ENCODE data around the gene CCDC102A.

The CCDC102A gene

DNA sequence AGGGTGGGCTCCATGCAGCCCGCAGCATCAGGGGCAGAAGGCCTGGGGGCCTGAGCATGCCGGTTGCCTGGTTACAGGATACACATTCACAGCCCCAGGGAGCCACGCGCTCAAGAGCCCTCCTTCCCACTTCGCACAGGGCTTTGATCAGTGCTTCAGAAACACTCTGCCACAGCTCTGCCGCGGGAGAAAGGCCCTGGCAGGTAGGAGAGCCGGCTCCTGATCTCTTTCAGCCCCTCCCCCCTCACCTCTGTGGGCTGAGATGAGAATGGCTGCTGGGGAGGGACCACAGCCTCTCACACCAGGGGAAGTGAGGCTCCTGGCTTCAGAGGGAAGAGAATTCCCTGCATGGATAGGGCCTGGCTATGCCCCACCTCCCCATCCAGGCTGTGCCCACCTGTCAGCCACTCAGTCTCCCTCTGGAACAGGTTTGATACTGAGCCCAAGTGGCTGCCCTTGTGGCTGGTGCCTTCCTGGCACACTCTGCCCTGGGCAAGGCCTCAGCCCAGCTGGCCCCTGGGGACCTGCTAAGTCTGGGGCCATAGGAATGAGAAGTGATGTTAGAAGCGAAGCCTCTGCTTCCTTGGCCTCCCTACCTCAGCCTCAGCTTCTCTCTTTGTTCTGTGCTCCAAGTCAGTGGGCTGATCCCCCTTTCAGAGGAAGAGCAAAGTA is 58.7 kb downstream of the CCDC102A start:
- no peak for DNase-seq (ENCODE audit: low read depth)

DNA sequence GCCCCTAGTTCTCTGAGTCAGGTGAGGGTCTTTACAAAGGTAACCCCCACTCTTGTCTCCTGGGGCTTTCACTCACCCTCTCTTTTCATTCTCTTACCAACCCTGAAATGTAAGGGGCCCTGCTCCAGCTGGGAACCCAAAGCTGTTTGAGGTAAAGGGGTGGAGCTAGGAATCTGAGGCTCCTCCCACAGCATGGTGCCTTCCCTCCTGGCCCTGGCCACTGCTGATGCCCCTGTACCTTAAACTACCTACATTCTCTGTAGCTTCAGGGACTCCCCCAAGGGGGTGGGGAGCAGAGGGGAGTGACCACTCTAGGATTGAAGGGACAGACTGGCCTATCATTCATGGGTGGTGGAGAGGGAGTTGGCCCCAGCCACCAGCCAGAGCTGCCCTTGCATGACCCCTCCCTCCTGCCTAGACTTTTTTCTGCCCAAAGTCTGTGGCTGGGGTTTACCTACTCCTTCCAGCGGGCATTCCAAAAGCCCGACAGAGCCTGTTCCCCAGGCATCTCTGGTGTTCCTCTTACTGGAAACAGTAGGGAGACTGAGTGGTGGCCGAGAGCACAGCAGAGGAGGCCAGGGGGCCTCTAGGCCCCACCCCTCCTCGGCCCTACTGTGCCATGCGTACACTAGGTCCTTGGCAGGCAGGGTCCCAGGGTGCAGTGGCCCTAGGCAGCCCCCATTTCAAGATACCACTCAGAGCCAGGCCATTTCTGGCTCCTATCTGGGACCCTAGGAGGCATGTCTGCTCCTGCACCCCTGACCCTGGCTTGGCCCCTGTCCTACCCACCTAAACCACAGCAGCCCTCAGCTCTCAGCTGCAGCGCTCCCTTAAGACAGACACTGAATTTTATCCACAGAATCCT is 59.6 kb downstream of the CCDC102A start:
- DNase-seq (ENCODE audit: low read depth): no peak

DNA sequence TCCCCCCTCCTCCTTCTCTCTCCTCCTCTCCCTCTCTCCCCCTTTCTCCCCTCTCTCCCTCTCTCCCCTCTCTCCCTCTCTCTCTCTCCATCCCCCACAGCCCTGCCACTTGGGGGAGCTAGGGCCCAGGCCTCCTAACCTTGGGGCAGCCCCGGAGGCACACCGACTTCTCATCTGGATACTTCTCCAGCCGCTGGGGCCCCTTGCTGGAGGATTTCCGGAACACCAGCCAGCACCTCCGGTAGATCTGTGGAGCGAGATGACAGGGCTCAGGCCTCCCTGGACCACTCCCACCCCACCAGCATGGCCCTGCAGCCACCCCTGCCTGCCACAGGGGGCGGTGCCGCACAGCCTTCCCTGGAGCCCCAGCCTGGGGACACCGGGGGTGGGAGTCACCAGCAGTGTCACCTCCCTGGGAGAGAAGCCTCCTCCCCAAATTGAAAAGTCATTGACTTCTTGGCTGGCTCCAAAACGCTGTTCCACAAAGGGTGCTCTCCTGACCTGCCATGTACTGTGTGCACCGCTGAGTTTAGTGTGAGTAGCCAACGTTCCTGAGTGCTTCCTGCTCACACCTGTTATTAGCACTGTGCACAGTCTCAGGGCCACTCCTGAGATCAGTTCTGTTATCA is 60.5 kb downstream of the CCDC102A start:
- DNase-seq (ENCODE audit: low read depth): peak; percentile 45

DNA sequence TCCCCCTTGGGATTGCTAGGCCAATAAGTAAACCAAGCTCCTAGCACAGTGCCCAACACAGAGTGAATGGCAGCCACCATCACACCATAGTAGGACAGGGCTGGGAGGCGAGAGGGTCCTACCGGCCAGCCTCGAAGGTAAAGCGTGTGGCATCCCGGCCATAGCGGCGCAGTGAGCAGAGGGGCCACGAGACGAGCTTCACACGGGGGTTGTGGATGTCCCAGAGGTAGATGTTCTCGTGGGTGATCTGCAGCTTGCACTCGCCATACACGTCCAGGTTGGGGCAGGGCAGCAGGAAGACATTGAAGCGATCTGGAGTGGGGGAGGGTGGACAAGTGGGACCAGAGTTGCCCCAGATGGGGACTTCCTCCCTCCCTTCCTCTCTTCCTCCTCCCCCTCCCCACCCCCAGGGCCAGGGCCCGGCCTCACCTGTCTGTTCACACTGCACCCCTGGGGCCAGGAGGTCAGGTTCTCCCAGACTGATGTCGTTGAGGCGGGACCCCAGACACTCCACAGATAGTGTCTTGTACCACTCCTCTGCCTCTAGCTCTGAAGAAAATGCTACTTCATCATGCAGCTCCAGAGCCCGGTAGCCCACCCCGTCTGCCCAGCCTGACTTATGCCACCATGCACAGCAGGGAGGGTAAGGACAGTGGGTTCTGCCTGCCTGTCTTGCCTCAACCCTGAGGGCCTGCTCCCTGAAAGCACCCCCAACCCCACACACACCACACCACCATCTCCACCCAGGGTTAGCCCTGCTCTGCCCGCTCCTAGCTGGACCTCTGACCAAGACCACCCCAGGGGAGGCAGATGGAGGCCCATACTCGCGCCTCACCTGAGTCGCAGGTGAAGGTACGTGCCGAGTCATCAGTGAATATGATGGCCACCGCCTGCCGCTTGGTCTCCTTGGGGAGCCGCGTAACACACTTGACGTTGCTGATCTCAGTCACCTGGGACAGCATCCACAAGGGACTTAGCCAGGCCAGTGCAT is 61.4 kb downstream of the CCDC102A start:
- DNase-seq (ENCODE audit: low read depth): no peak

GRCh38 chr16:57473906-57474305 is 62.5 kb downstream of the CCDC102A start:
- DNase-seq (ENCODE audit: low read depth): no peak

- no peak for DNase-seq (ENCODE audit: low read depth)
These were observed 63.1 kb downstream of the CCDC102A start for GRCh38 chr16:57473176-57473840.

- DNase-seq (ENCODE audit: low read depth): no peak
These were observed 63.7 kb downstream of the CCDC102A start for GRCh38 chr16:57472665-57473060.

DNA sequence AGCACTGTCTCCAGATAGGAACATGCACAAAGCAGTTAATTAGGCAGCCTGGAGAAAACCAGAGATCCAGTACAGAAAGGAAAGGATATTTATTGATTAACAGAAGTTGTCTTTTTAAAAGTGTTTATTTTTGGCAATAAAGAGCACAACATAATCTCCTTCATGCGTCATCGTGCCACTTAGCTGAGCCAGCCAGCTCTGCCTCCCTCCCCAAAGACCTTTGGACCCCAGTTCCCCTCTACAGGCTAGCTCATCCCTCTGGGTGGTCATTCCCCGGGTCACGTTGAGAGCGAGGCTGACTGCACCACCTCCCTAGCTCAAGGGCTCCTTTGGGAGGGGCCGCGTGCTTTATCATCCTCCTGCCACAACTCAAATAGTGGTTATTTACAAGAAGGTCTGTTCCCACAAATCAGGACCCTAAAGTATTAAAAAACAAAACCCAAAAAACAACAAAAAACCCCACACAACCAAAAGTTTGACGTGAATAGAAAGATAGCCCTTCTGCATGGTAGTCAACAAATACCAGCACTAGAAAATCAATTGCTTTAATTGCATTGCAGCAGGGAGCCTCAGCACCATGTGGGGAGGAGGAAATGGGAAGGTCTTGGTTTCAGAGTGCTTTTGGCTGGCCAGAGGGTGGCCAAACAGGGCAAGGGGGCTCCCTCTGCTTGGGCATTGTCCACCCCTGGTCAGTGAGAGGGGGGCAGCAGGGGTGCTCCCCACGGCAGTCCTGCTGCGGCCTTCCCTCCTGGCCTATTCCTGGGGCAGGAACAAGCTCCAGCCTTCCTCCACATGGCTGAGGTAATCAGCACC is 64.3 kb downstream of the CCDC102A start:
- DNase-seq (ENCODE audit: low read depth): no peak

GRCh38 chr16:57471209-57471608 is 65.2 kb downstream of the CCDC102A start:
- no peak for DNase-seq (ENCODE audit: low read depth)

GRCh38 chr16:57470711-57471110 is 65.7 kb downstream of the CCDC102A start:
- no peak for DNase-seq (ENCODE audit: low read depth)

- DNase-seq (ENCODE audit: low read depth): no peak
These were observed 66.4 kb downstream of the CCDC102A start for GRCh38 chr16:57469917-57470470.

DNA sequence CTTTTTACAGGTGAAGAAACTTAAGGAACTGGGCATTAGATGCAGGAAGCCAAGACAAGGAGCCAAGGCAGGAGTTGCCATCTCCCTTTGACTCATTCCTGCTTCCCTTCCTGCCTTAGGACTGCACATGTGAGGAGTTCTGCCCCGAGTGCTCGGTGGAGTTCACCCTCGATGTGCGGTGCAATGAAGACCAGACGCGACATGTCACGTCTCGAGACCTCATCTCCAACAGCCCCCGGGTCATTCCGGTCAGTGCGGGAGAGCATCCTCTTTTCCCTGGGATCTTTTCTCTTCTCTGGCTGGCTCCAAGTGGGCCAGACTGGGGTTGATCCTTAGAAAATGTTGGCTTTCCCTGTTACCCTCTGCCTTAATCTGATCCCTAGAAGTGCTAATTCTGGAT is 67.3 kb downstream of the CCDC102A start:
- DNase-seq (ENCODE audit: low read depth): no peak

GRCh38 chr16:57468346-57468745 is 68.0 kb downstream of the CCDC102A start:
- no peak for DNase-seq (ENCODE audit: low read depth)

GRCh38 chr16:57464523-57464922 is 71.8 kb downstream of the CCDC102A start:
- DNase-seq (ENCODE audit: low read depth): no peak

DNA sequence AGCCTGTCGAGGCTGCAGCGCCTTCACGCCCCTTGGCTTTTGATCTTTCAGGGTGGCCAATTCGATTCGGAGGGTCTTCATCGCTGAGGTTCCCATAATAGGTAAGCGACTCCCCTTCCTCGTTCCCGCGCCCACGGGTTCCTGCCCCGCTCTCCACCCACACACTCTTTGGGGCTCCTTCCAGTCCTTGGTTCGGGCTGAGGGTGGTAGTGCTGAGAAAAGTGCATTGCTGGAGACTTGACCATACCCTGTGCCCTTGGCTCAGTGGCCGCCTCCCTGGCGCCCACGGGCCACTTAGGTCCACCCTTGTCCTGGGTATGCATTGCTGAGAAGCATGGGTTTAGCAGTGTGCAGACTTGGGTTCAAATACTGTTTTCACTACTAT is 73.4 kb downstream of the CCDC102A start:
- DNase-seq (ENCODE audit: low read depth): no peak

- peak; percentile 87 for DNase-seq (ENCODE audit: low read depth)
These were observed 74.0 kb downstream of the CCDC102A start, which contains the start of gene POLR2C for GRCh38 chr16:57462209-57462977. Gene POLR2C (plus strand): TSS chr16:57462679. CDS start chr16:57462725, 46 bp downstream.

All from stimulated activated CD8-positive, alpha-beta memory T cell treated with anti-CD3 and anti-CD28 coated beads, Interleukin-12 subunit alpha, Interleukin-12 subunit beta, amount 100 ng/mL, for 4 hours (primary cell).